Measurements from ENCODE around the gene DOC2A.

DOC2A gene

GRCh38 chr16:30003670-30004423, 7.0 kb downstream of the DOC2A start:
- DNase-seq, result no peak

- DNase-seq, result no peak
Observed at GRCh38 chr16:30002614-30003346, 8.0 kb downstream of the DOC2A start.

GRCh38 chr16:30000735-30001631, 9.8 kb downstream of the DOC2A start:
- DNase-seq, result no peak

- no peak for DNase-seq
Observed at GRCh38 chr16:29999605-30000004, 11.2 kb downstream of the DOC2A start.

- DNase-seq, result no peak
Observed at GRCh38 chr16:29996766-29997250, 14.0 kb downstream of the DOC2A start.

GRCh38 chr16:29995911-29996765, 14.7 kb downstream of the DOC2A start, which contains the start of gene INO80E:
Gene INO80E (plus strand): TSS chr16:29996241. CDS start chr16:29996311, 70 bp downstream.
- DNase-seq, result peak; percentile 99

GRCh38 chr16:29995324-29995910, 15.4 kb downstream of the DOC2A start, which contains the start of gene HIRIP3:
Gene HIRIP3 (minus strand): TSS chr16:29995617. CDS start chr16:29995605, 12 bp downstream.
- peak; percentile 81 for DNase-seq

- DNase-seq, result no peak
Observed at GRCh38 chr16:29994600-29995323, 16.1 kb downstream of the DOC2A start.

- no peak for DNase-seq
Observed at GRCh38 chr16:29993903-29994599, 16.8 kb downstream of the DOC2A start.

- DNase-seq, result no peak
Observed at GRCh38 chr16:29993191-29993902, 17.5 kb downstream of the DOC2A start.

GRCh38 chr16:29992344-29992967, 18.4 kb downstream of the DOC2A start:
- no peak for DNase-seq

- no peak for DNase-seq
Observed at GRCh38 chr16:29991571-29991904, 19.3 kb downstream of the DOC2A start.

GRCh38 chr16:29990883-29991570, 19.8 kb downstream of the DOC2A start:
- no peak for DNase-seq

GRCh38 chr16:29990034-29990433, 20.8 kb downstream of the DOC2A start:
- DNase-seq, result no peak

- no peak for DNase-seq
Observed at GRCh38 chr16:29989111-29989858, 21.5 kb downstream of the DOC2A start.

GRCh38 chr16:29988346-29989075, 22.3 kb downstream of the DOC2A start:
- no peak for DNase-seq
